Thoracic aorta (tissue), 2 donors: Measurements from ENCODE around the gene S100A10. TPM values are rescaled to one million over a fixed set of nuclear protein-coding genes. Genes with fewer than 3 reads are reported as not detected.

Source experiments
- ATAC-seq: fragments of 150-250 bp; one replicate; pipeline ENCODE4 v1.8.0; 2017; ENCODE audit warnings: low read depth; ENCODE audit not compliant: insufficient number of reproducible peaks, low FRiP score
- DNase-seq: peaks from one replicate; pipeline ENCODE4 v3.0.0-alpha.2; 2020; ENCODE audit warnings: low spot score
- H3K27ac ChIP-seq, 2 donors: fragments of 200-600 bp; sonication (generic); 1 replicate in 1 of 2; 2 replicates in 1 of 2; pipeline ENCODE4 v1.5.1; 2016; ENCODE audit warnings: mild to moderate bottlenecking in 2 of 2, moderate library complexity in 2 of 2
- H3K27me3 ChIP-seq: fragments of 200-600 bp; sonication (generic); replicated peaks from 2 replicates; pipeline ENCODE4 v1.6.0; 2016; ENCODE audit warnings: mild to moderate bottlenecking; ENCODE audit not compliant: insufficient read depth
- H3K36me3 ChIP-seq: fragments of 200-600 bp; sonication (generic); one replicate; pipeline ENCODE4 v1.5.1; 2016
- H3K4me1 ChIP-seq, 2 donors: fragments of 200-600 bp; sonication (generic); 1 replicate in 1 of 2; 2 replicates in 1 of 2; pipeline versions ENCODE4 v1.5.1 to v1.6.0; 2016; ENCODE audit warnings: low read depth in 2 of 2, mild to moderate bottlenecking in 1 of 2; ENCODE audit not compliant: control insufficient read depth in 1 of 2
- H3K4me3 ChIP-seq: fragments of 200-600 bp; sonication (generic); 2 replicates; pipeline ENCODE4 v1.5.1; 2016; ENCODE audit warnings: mild to moderate bottlenecking
- H3K9me3 ChIP-seq: fragments of 200-600 bp; sonication (generic); 2 replicates; pipeline ENCODE4 v1.5.1; 2016
- total RNA-seq, 2 donors: library from RNA; depleted of rRNA; stranded (reverse); fragments of >200 nt; gene quantifications; one replicate each; pipeline versions ENCODE4 v1.1.0 to v1.2.3, GENCODE V29; 2016
- TF ChIP-seq, protein P1 (sequence below): fragments of 200-600 bp; sonication (generic); IDR thresholded peaks from one replicate; pipeline ENCODE4 v1.5.1; 2019; ENCODE audit warnings: antibody characterized with exemption

The S100A10 gene
- total RNA-seq, 2 donors from 2014 or later, result 47.0 to 107 TPM

DNA sequence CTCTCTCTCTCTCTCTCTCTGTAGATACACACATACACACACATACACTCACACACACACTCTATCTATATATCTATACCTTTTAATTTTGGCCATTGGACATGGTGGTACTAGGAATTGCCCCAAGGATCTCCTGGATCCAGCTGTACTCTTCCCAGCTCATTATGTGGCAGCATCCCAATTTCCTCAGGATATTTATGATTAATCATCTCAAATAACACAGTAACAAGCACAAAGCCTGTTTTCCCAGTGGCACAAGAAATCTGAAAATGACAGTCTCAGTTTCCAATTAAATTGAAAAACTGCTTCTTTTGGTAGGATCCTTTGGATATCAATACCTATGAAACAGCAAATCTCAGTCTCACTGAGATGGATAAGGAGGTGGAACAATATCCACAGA is 27.6 kb downstream of the S100A10 start:
- ATAC-seq (no peak), DNase-seq (no peak)
- H3K4me3 ChIP-seq, result no peak overlapping the region
- no peaks in the 10 kb centered on the region for H3K36me3 ChIP-seq
- TF ChIP-seq, protein P1, sequence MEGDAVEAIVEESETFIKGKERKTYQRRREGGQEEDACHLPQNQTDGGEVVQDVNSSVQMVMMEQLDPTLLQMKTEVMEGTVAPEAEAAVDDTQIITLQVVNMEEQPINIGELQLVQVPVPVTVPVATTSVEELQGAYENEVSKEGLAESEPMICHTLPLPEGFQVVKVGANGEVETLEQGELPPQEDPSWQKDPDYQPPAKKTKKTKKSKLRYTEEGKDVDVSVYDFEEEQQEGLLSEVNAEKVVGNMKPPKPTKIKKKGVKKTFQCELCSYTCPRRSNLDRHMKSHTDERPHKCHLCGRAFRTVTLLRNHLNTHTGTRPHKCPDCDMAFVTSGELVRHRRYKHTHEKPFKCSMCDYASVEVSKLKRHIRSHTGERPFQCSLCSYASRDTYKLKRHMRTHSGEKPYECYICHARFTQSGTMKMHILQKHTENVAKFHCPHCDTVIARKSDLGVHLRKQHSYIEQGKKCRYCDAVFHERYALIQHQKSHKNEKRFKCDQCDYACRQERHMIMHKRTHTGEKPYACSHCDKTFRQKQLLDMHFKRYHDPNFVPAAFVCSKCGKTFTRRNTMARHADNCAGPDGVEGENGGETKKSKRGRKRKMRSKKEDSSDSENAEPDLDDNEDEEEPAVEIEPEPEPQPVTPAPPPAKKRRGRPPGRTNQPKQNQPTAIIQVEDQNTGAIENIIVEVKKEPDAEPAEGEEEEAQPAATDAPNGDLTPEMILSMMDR, result no peak
- no peaks in the 10 kb centered on the region for H3K27me3 ChIP-seq
- no peaks in the 10 kb centered on the region for H3K4me1 ChIP-seq
- H3K9me3 ChIP-seq, result no peaks in the 10 kb centered on the region
- no peak overlapping the region for H3K27ac ChIP-seq

DNA sequence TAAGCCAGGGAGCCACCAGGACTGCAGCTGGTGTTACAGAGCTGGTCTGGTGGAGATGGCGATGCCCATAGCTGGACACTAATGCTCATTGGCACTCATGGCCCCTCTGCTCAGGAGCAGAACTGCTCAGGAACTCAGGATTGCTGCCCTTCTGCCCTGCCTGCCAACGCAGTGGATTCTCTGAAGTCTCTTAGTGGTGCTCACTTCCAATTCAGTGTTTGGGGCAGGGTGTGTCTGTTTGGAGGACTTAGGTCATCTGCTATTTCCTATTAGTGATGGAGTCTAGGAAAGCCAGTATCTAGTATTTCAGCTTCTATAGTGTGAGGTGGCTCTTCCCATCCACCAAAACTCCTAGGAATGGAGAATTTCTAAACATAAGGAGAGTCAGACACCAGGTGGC is 29.1 kb downstream of the S100A10 start:
- TF ChIP-seq, protein P1, result no peak
- no peak overlapping the region for H3K4me3 ChIP-seq
- H3K4me1 ChIP-seq, result no peaks in the 10 kb centered on the region
- H3K9me3 ChIP-seq, result no peaks in the 10 kb centered on the region
- DNase-seq, result no peak
- H3K27ac ChIP-seq, result no peak overlapping the region
- no peaks in the 10 kb centered on the region for H3K36me3 ChIP-seq
- no peak for ATAC-seq
- H3K27me3 ChIP-seq, result no peaks in the 10 kb centered on the region

DNA sequence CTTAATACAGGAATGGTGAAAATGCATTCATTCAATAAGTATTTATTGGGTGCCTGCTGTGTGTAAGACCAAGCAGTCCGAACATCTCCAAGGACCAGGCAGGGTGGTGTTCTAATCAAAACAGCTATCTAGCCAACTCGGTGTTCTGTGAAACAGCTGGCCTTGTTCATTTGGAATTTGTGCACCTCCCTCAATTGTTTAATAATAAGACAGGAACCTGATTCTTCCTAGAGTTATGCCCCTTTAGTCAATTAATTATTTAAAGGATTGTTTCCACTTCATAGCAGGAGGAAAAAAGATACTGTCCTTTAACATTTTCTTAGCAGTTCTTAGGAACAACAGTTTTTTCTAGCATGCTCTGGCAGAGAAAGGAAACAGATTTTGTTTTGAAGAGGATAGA is 30.4 kb downstream of the S100A10 start:
- no peaks in the 10 kb centered on the region for H3K4me1 ChIP-seq
- ATAC-seq (no peak), DNase-seq (no peak)
- H3K27me3 ChIP-seq, result no peaks in the 10 kb centered on the region
- TF ChIP-seq, protein P1, result no peak
- no peaks in the 10 kb centered on the region for H3K36me3 ChIP-seq
- no peaks in the 10 kb centered on the region for H3K9me3 ChIP-seq
- H3K4me3 ChIP-seq, result no peak overlapping the region
- no peak overlapping the region for H3K27ac ChIP-seq

DNA sequence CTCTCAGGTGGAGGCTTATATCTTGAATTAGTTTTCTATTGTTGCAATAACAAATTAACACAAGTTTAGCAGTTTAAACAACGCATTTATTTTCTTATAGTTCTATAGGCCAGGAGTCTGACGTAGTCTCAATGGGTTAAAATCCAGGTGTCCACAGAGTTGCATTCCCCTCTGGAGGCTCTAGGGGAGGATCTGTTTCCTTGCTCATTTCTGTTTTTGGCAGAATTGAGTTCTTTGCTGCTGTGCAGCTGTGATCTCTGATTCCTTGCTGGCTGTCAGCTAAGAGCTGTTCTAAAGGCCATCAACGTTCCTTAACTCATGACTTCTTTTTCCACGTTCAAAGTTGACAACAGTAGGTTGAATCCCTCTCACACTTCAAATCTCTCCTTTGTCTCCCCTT is 31.8 kb downstream of the S100A10 start:
- no peaks in the 10 kb centered on the region for H3K4me1 ChIP-seq
- ATAC-seq, result no peak
- no peak for DNase-seq
- no peaks in the 10 kb centered on the region for H3K9me3 ChIP-seq
- TF ChIP-seq, protein P1, result no peak
- H3K27me3 ChIP-seq, result no peaks in the 10 kb centered on the region
- no peaks in the 10 kb centered on the region for H3K36me3 ChIP-seq
- H3K4me3 ChIP-seq, result no peak overlapping the region
- no peak overlapping the region for H3K27ac ChIP-seq

DNA sequence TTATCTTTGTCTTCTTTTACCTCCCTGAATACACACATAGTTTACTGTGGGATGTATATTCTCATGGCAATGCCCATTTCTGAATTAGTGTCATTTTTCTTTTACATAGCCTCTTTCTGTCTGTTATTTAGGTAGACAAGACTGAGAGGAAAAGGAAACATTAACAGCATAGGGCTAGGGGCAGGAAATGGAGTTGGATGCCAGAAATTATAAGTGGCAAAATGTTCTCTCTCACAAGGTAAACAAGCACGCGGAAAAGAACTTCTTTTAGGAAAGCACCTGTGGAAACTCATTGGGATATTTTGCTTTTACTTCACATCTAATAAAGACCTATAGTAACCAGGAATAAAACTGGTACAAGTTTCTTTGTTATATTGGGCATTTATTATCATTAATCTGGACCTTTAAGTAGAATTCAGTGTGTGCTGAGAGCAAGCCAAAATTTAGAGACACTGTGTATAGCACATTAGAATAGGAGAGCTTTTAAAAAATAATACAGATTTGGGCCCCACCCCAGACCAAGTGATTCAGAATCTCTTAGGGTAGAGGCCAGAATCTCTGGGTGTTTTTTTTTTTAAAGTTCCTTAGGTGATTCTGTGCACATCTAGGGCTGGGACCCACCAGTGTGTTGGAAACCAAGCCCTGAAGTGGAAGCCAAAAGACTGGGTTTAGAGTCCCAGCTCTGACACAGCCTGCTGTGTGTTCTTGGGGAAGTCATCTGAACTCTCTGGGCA is 32.7 kb downstream of the S100A10 start:
- ATAC-seq, result no peak
- H3K4me1 ChIP-seq, result no peaks in the 10 kb centered on the region
- no peak overlapping the region for H3K4me3 ChIP-seq
- H3K27me3 ChIP-seq, result no peaks in the 10 kb centered on the region
- TF ChIP-seq, protein P1, result no peak
- no peak for DNase-seq
- H3K36me3 ChIP-seq, result no peaks in the 10 kb centered on the region
- H3K9me3 ChIP-seq, result no peaks in the 10 kb centered on the region
- H3K27ac ChIP-seq, result no peak overlapping the region
